HL-60/S4 (cell line): ENCODE results near the gene NOS1.

Experiments
- in situ Hi-C: fragments of 300-500 bp; cut with MboI; formaldehyde crosslinking; loops from 2 replicates; pipeline ENCODE4 v1.14.3; 2022; ENCODE audit warnings: low sequenced_read_pairs

The NOS1 gene

GRCh38 chr12:117365049-117365616 is 3.7 kb upstream of the NOS1 start:
- in situ Hi-C loops, result loop anchor here (10.0 kb wide), 1 partner anchor 460 kb away; no protein-coding TSS in a partner anchor

GRCh38 chr12:117363953-117364486 is 2.6 kb upstream of the NOS1 start:
- in situ Hi-C loops, result loop anchor here (10.0 kb wide), 1 partner anchor 461 kb away; no protein-coding TSS in a partner anchor

GRCh38 chr12:117363056-117363662 is 1.7 kb upstream of the NOS1 start:
- in situ Hi-C loops, result loop anchor here (10.0 kb wide), 1 partner anchor 462 kb away; no protein-coding TSS in a partner anchor

GRCh38 chr12:117362391-117362790 is 965 bp upstream of the NOS1 start:
- in situ Hi-C loops, result loop anchor here (10.0 kb wide), 1 partner anchor 462 kb away; no protein-coding TSS in a partner anchor

- in situ Hi-C loops, result loop anchor here (10.0 kb wide), 1 partner anchor 463 kb away; no protein-coding TSS in a partner anchor
These were observed 479 bp upstream of the NOS1 start for GRCh38 chr12:117361905-117362304.

- in situ Hi-C loops, result loop anchor here (10.0 kb wide), 1 partner anchor 464 kb away; no protein-coding TSS in a partner anchor
These were observed 677 bp downstream of the NOS1 start for GRCh38 chr12:117360551-117361346.

GRCh38 chr12:117360222-117360550 is 1.2 kb downstream of the NOS1 start:
- in situ Hi-C loops, result loop anchor here (10.0 kb wide), 1 partner anchor 465 kb away; no protein-coding TSS in a partner anchor

GRCh38 chr12:117359029-117359845 is 2.2 kb downstream of the NOS1 start:
- in situ Hi-C loops, result no loop called here

- in situ Hi-C loops, result no loop called here
These were observed 5.4 kb downstream of the NOS1 start for GRCh38 chr12:117356048-117356447.

GRCh38 chr12:117352883-117353282 is 8.5 kb downstream of the NOS1 start:
- in situ Hi-C loops, result no loop called here

GRCh38 chr12:117352206-117352605 is 9.2 kb downstream of the NOS1 start:
- in situ Hi-C loops, result no loop called here

GRCh38 chr12:117350140-117350539 is 11.3 kb downstream of the NOS1 start:
- in situ Hi-C loops, result no loop called here

GRCh38 chr12:117347588-117347987 is 13.8 kb downstream of the NOS1 start:
- in situ Hi-C loops, result no loop called here

GRCh38 chr12:117344716-117345115 is 16.7 kb downstream of the NOS1 start:
- in situ Hi-C loops, result no loop called here

- in situ Hi-C loops, result no loop called here
These were observed 17.6 kb downstream of the NOS1 start for GRCh38 chr12:117343849-117344248.

- in situ Hi-C loops, result no loop called here
These were observed 18.1 kb downstream of the NOS1 start for GRCh38 chr12:117343296-117343695.

- in situ Hi-C loops, result no loop called here
These were observed 18.7 kb downstream of the NOS1 start for GRCh38 chr12:117342682-117343081.

GRCh38 chr12:117342247-117342646 is 19.2 kb downstream of the NOS1 start:
- in situ Hi-C loops, result no loop called here

- in situ Hi-C loops, result no loop called here
These were observed 22.3 kb downstream of the NOS1 start for GRCh38 chr12:117339104-117339503.

GRCh38 chr12:117334855-117335587 is 26.4 kb downstream of the NOS1 start:
- in situ Hi-C loops, result no loop called here
